Gastroesophageal sphincter (tissue), 4 donors: ENCODE measurements around the gene PLEKHB1. TPM values are rescaled to one million over a fixed set of nuclear protein-coding genes. Genes with fewer than 3 reads are reported as not detected.

Experiments
- ATAC-seq: fragments of 150-250 bp; one replicate; pipeline ENCODE4 v1.9.1; 2016; ENCODE audit warnings: mild to moderate bottlenecking, moderate library complexity
- H3K27ac ChIP-seq, 4 donors: fragments of 200-600 bp; sonication (generic) in 3 of 4; 1 replicate in 3 of 4; 2 replicates in 1 of 4; pipeline ENCODE4 v1.5.1; 2016 to 2019
- H3K27me3 ChIP-seq: fragments of 200-600 bp; sonication (generic); one replicate; pipeline ENCODE4 v1.5.1; 2019
- H3K36me3 ChIP-seq, 2 donors: fragments of 200-600 bp; sonication (generic); one replicate each; pipeline ENCODE4 v1.5.1; 2019; ENCODE audit warnings: control low read depth in 1 of 2
- H3K4me1 ChIP-seq, 3 donors: fragments of 200-600 bp; sonication (generic); 1 replicate in 2 of 3; 2 replicates in 1 of 3; pipeline ENCODE4 v1.5.1; 2016 to 2019; ENCODE audit warnings: control low read depth in 2 of 3
- H3K4me3 ChIP-seq, 2 donors: fragments of 200-600 bp; sonication (generic); one replicate each; pipeline ENCODE4 v1.5.1; 2019; ENCODE audit warnings: mild to moderate bottlenecking in 1 of 2, moderate library complexity in 1 of 2
- H3K9me3 ChIP-seq, 3 donors: fragments of 200-600 bp; sonication (generic); one replicate each; pipeline ENCODE4 v1.5.1; 2017 to 2019; ENCODE audit warnings: control low read depth in 2 of 3
- CTCF ChIP-seq, 4 experiments: fragments of 200-600 bp in 2 of 4; fragments of 450-650 bp in 2 of 4; sonication (generic) in 1 of 4; IDR thresholded peaks; one replicate each; pipeline ENCODE4 v1.5.1; 2017 to 2019; ENCODE audit warnings: antibody characterized with exemption in 4 of 4, mild to moderate bottlenecking in 2 of 4, moderate library complexity in 2 of 4
- EP300 ChIP-seq: sonication (generic); formaldehyde crosslinking; IDR thresholded peaks from one replicate; pipeline ENCODE4 v1.6.1; 2017; ENCODE audit warnings: antibody characterized with exemption, mild to moderate bottlenecking
- POLR2A ChIP-seq, 2 donors: fragments of 450-650 bp; IDR thresholded peaks; one replicate each; pipeline ENCODE4 v1.6.1; 2017; ENCODE audit warnings: antibody characterized with exemption in 2 of 2, mild to moderate bottlenecking in 2 of 2, moderate library complexity in 1 of 2
- POLR2AphosphoS5 ChIP-seq: sonication (generic); formaldehyde crosslinking; IDR thresholded peaks from one replicate; pipeline ENCODE4 v1.6.1; 2017; ENCODE audit warnings: antibody characterized with exemption
- WGBS, 2 donors: methylation state at CpG; one replicate each; pipeline ENCODE4 v1.1.5; 2018; ENCODE audit warnings: low coverage in 1 of 2; 5-methylcytosine and 5-hydroxymethylcytosine counted together
- total RNA-seq, 4 donors: library from RNA; depleted of rRNA; stranded (reverse); fragments of >200 nt; gene quantifications; one replicate each; pipeline ENCODE4 v1.1.0, GENCODE V29; 2016

Gene PLEKHB1
- total RNA-seq, 4 donors from 2014 or later = 13.3 to 49.3 (median 37.6) TPM

GRCh38 chr11:73629907-73630306 lies 16.5 kb upstream of the PLEKHB1 start:
- H3K4me3 ChIP-seq = no peak overlapping the region
- TF ChIP-seq POLR2AphosphoS5 = no peak

GRCh38 chr11:73632996-73633395 lies 13.4 kb upstream of the PLEKHB1 start:
- WGBS, 2 donors = 100% methylated on average over 1 of the region's 4 CpGs; no CpG with 5 or more reads in 1 of the 2 donors
- no peak for ATAC-seq
- Histone ChIP-seq H3K4me1 (no peaks in the 10 kb centered on the region), H3K9me3 (no peaks in the 10 kb centered on the region), H3K4me3 (no peak overlapping the region), H3K27ac (no peak overlapping the region), H3K36me3 (no peaks in the 10 kb centered on the region), H3K27me3 (no peaks in the 10 kb centered on the region)
- no peak for TF ChIP-seq EP300
- TF ChIP-seq POLR2A (IDR thresholded peaks at IDR 0.05) = no peak
- no peak for TF ChIP-seq CTCF (IDR thresholded peaks at IDR 0.05)
- TF ChIP-seq POLR2AphosphoS5 = no peak

More at GRCh38 chr11:73629907-73630306, 16.5 kb upstream of the PLEKHB1 start:
- H3K4me1 ChIP-seq = peaks cover 0 to 9% (median 0%) of the 10 kb centered on the region in 3 donors
- H3K27ac ChIP-seq = no peak overlapping the region
- no peak for ATAC-seq
- H3K27me3 ChIP-seq = peaks cover 7% of the 10 kb centered on the region
- H3K36me3 ChIP-seq = no peaks in the 10 kb centered on the region
- H3K9me3 ChIP-seq = no peaks in the 10 kb centered on the region
- WGBS, 2 donors = 53 to 100% methylated on average over 2 of the region's 7 CpGs

GRCh38 chr11:73633999-73634398 lies 12.4 kb upstream of the PLEKHB1 start:
- Histone ChIP-seq H3K36me3 (no peaks in the 10 kb centered on the region), H3K27me3 (no peaks in the 10 kb centered on the region), H3K9me3 (no peaks in the 10 kb centered on the region), H3K27ac (no peak overlapping the region), H3K4me1 (no peaks in the 10 kb centered on the region), H3K4me3 (no peak overlapping the region)
- no peak for ATAC-seq
- TF ChIP-seq CTCF (IDR thresholded peaks at IDR 0.05) (no peak), POLR2AphosphoS5 (no peak), POLR2A (IDR thresholded peaks at IDR 0.05) (no peak), EP300 (no peak)
- WGBS, 2 donors = 50 to 88% methylated on average over 1 of the region's 2 CpGs

DNA sequence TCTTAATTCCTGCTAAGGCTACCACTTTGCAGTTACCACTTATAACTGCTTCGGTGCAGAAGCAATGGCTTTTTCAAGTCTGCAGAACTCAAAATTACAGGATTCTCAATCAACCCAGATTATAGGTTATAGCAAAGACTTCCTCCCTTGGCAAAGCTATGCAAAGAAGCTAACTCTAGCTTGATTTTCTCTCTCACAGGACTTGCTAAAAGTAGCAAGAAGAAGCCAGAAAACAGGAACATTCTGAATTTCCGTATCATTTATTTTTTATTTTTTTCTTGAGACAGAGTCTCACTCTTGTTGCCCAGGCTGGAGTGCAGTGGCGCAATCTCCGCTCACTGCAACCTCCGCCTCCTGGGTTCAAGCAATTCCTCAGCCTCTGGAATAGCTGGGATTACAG lies 10.7 kb upstream of the PLEKHB1 start:
- TF ChIP-seq CTCF (IDR thresholded peaks at IDR 0.05) (no peak), POLR2A (IDR thresholded peaks at IDR 0.05) (no peak), EP300 (no peak), POLR2AphosphoS5 (no peak)
- WGBS, 2 donors = 88 to 91% methylated on average over 4 to 5 of the region's 5 CpGs

GRCh38 chr11:73636249-73636648 lies 10.1 kb upstream of the PLEKHB1 start:
- no peak overlapping the region for H3K27ac ChIP-seq
- peaks cover 13% of the 10 kb centered on the region for H3K27me3 ChIP-seq
- H3K36me3 ChIP-seq = no peaks in the 10 kb centered on the region
- WGBS, 2 donors = 56 to 92% methylated on average over 1 to 4 of the region's 5 CpGs
- TF ChIP-seq POLR2AphosphoS5 (no peak), CTCF (IDR thresholded peaks at IDR 0.05) (no peak), EP300 (no peak), POLR2A (IDR thresholded peaks at IDR 0.05) (no peak)
- H3K4me1 ChIP-seq = no peaks in the 10 kb centered on the region
- no peaks in the 10 kb centered on the region for H3K9me3 ChIP-seq
- H3K4me3 ChIP-seq = no peak overlapping the region
- no peak for ATAC-seq

More for the DNA sequence above, 10.7 kb upstream of the PLEKHB1 start:
- ATAC-seq = no peak
- peaks cover 8% of the 10 kb centered on the region for H3K27me3 ChIP-seq
- H3K4me3 ChIP-seq = no peak overlapping the region
- no peaks in the 10 kb centered on the region for H3K4me1 ChIP-seq
- no peaks in the 10 kb centered on the region for H3K36me3 ChIP-seq
- no peaks in the 10 kb centered on the region for H3K9me3 ChIP-seq
- H3K27ac ChIP-seq = no peak overlapping the region
